Activated naive CD8-positive, alpha-beta T cell treated with anti-CD3 and anti-CD28 coated beads for 36 hours (primary cell): Measurements from ENCODE around the gene FMNL3. TPM values are rescaled to one million over a fixed set of nuclear protein-coding genes. Genes with fewer than 3 reads are reported as not detected.
"Not testable (repeated sequence)": the region's sequence is repeated elsewhere in the genome, so short reads cannot be mapped to it uniquely, and the experiment has no call there.

Experiments used
- DNase-seq: peaks from one replicate; pipeline ENCODE4 v3.0.0; 2021
- H3K27ac Mint-ChIP-seq: one replicate; pipeline ENCODE4 v1.8.0; 2022; ENCODE audit warnings: mild to moderate bottlenecking, moderate library complexity, mixed read lengths
- H3K27me3 Mint-ChIP-seq: one replicate; pipeline ENCODE4 v1.8.0; 2022; ENCODE audit warnings: mild to moderate bottlenecking, mixed read lengths
- H3K36me3 Mint-ChIP-seq: one replicate; pipeline ENCODE4 v1.8.0; 2021; ENCODE audit warnings: mild to moderate bottlenecking, mixed read lengths
- H3K4me1 Mint-ChIP-seq: one replicate; pipeline ENCODE4 v1.8.0; 2021; ENCODE audit warnings: mixed read lengths
- H3K4me3 Mint-ChIP-seq: one replicate; pipeline ENCODE4 v1.8.0; 2022; ENCODE audit warnings: mild to moderate bottlenecking, moderate library complexity, mixed read lengths
- H3K9me3 Mint-ChIP-seq: one replicate; pipeline ENCODE4 v1.8.0; 2022; ENCODE audit warnings: mixed read lengths
- total RNA-seq, 2 experiments: library from RNA; stranded (reverse); gene quantifications; one replicate each; pipeline ENCODE4 v1.2.3, GENCODE V29; 2021

FMNL3 gene
- total RNA-seq, 2 experiments from 2014 or later, result 20.3 to 22.3 TPM

- peaks cover 5% of the 10 kb centered on the region for H3K27me3 Mint-ChIP-seq
- DNase-seq, result no peak
- H3K4me1 Mint-ChIP-seq, result peaks cover 20% of the 10 kb centered on the region
- H3K36me3 Mint-ChIP-seq, result no peaks in the 10 kb centered on the region
- no peak overlapping the region for H3K27ac Mint-ChIP-seq
- H3K9me3 Mint-ChIP-seq, result no peaks in the 10 kb centered on the region
- no peak overlapping the region for H3K4me3 Mint-ChIP-seq
Observed at GRCh38 chr12:49626169-49626835, 80.9 kb downstream of the FMNL3 start.

- H3K27ac Mint-ChIP-seq, result no peak overlapping the region
Observed at GRCh38 chr12:49624921-49625577, 82.2 kb downstream of the FMNL3 start.

GRCh38 chr12:49623142-49623904, 83.9 kb downstream of the FMNL3 start, which contains the start of gene PRPF40B:
Gene PRPF40B, plus strand, starts transcription at chr12:49623561. Its CDS starts 30 bp downstream, at chr12:49623591.
- H3K27me3 Mint-ChIP-seq, result peaks cover 24% of the 10 kb centered on the region
- H3K9me3 Mint-ChIP-seq, result no peaks in the 10 kb centered on the region
- DNase-seq, result peak; percentile 92
- peak within 1 kb of the TSS; percentile 78 for H3K4me3 Mint-ChIP-seq
- peak within 1 kb of the TSS; percentile 88 for H3K27ac Mint-ChIP-seq
- peaks cover 24% of the 10 kb centered on the region for H3K4me1 Mint-ChIP-seq
- no peaks in the 10 kb centered on the region for H3K36me3 Mint-ChIP-seq

More at GRCh38 chr12:49624921-49625577, 82.2 kb downstream of the FMNL3 start:
- no peak overlapping the region for H3K4me3 Mint-ChIP-seq
- H3K9me3 Mint-ChIP-seq, result no peaks in the 10 kb centered on the region
- peaks cover 14% of the 10 kb centered on the region for H3K27me3 Mint-ChIP-seq
- peaks cover 24% of the 10 kb centered on the region for H3K4me1 Mint-ChIP-seq
- no peak for DNase-seq
- no peaks in the 10 kb centered on the region for H3K36me3 Mint-ChIP-seq

GRCh38 chr12:49622501-49623141, 84.6 kb downstream of the FMNL3 start:
- H3K4me1 Mint-ChIP-seq, result peaks cover 24% of the 10 kb centered on the region
- no peaks in the 10 kb centered on the region for H3K9me3 Mint-ChIP-seq

GRCh38 chr12:49621651-49622500, 85.3 kb downstream of the FMNL3 start:
- no peak for DNase-seq
- no peaks in the 10 kb centered on the region for H3K9me3 Mint-ChIP-seq
- H3K36me3 Mint-ChIP-seq, result no peaks in the 10 kb centered on the region

More at GRCh38 chr12:49622501-49623141, 84.6 kb downstream of the FMNL3 start:
- Mint-ChIP-seq H3K4me3 (peak overlapping the region; percentile 78), H3K27me3 (peaks cover 27% of the 10 kb centered on the region), H3K27ac (peak overlapping the region; percentile 88), H3K36me3 (no peaks in the 10 kb centered on the region)
- peak; percentile 60 for DNase-seq

GRCh38 chr12:49619286-49619685, 87.9 kb downstream of the FMNL3 start:
- Mint-ChIP-seq H3K9me3 (no peaks in the 10 kb centered on the region), H3K27me3 (peaks cover 44% of the 10 kb centered on the region), H3K4me1 (peaks cover 23% of the 10 kb centered on the region), H3K4me3 (no peak overlapping the region), H3K36me3 (no peaks in the 10 kb centered on the region), H3K27ac (no peak overlapping the region)
- DNase-seq, result no peak

More at GRCh38 chr12:49621651-49622500, 85.3 kb downstream of the FMNL3 start:
- Mint-ChIP-seq H3K27me3 (peaks cover 29% of the 10 kb centered on the region), H3K4me3 (peak overlapping the region; percentile 78), H3K27ac (peak overlapping the region; percentile 88), H3K4me1 (peaks cover 24% of the 10 kb centered on the region)

- H3K9me3 Mint-ChIP-seq, result no peaks in the 10 kb centered on the region
- peaks cover 42% of the 10 kb centered on the region for H3K27me3 Mint-ChIP-seq
- H3K36me3 Mint-ChIP-seq, result no peaks in the 10 kb centered on the region
- peaks cover 20% of the 10 kb centered on the region for H3K4me1 Mint-ChIP-seq
- H3K4me3 Mint-ChIP-seq, result no peak overlapping the region
- H3K27ac Mint-ChIP-seq, result no peak overlapping the region
- DNase-seq, result no peak
Observed at GRCh38 chr12:49618576-49618975, 88.6 kb downstream of the FMNL3 start.

GRCh38 chr12:49616533-49617219, 90.5 kb downstream of the FMNL3 start:
- Mint-ChIP-seq H3K9me3 (no peaks in the 10 kb centered on the region), H3K4me3 (no peak overlapping the region), H3K4me1 (peaks cover 12% of the 10 kb centered on the region), H3K36me3 (no peaks in the 10 kb centered on the region), H3K27ac (no peak overlapping the region), H3K27me3 (peaks cover 48% of the 10 kb centered on the region)
- DNase-seq, result no peak

GRCh38 chr12:49615725-49616124, 91.5 kb downstream of the FMNL3 start:
- Mint-ChIP-seq H3K36me3 (no peaks in the 10 kb centered on the region), H3K9me3 (no peaks in the 10 kb centered on the region), H3K27ac (no peak overlapping the region), H3K27me3 (peaks cover 42% of the 10 kb centered on the region), H3K4me1 (peaks cover 7% of the 10 kb centered on the region), H3K4me3 (no peak overlapping the region)
- DNase-seq, result no peak

GRCh38 chr12:49612210-49612609, 95.0 kb downstream of the FMNL3 start:
- Mint-ChIP-seq H3K36me3 (peaks cover 5% of the 10 kb centered on the region), H3K4me3 (no peak overlapping the region), H3K27me3 (peaks cover 25% of the 10 kb centered on the region), H3K4me1 (peaks cover 5% of the 10 kb centered on the region), H3K27ac (no peak overlapping the region), H3K9me3 (peaks cover 1% of the 10 kb centered on the region)
- no peak for DNase-seq

- not testable (repeated sequence) for H3K4me3 Mint-ChIP-seq, H3K9me3 Mint-ChIP-seq, H3K4me1 Mint-ChIP-seq, DNase-seq, H3K27ac Mint-ChIP-seq, H3K36me3 Mint-ChIP-seq
- peaks cover 19% of the 10 kb centered on the region for H3K27me3 Mint-ChIP-seq
Observed at GRCh38 chr12:49610785-49611184, 96.4 kb downstream of the FMNL3 start.

GRCh38 chr12:49609875-49610154, 97.4 kb downstream of the FMNL3 start:
- no peak for DNase-seq
- Mint-ChIP-seq H3K36me3 (peaks cover 5% of the 10 kb centered on the region), H3K4me1 (peaks cover 4% of the 10 kb centered on the region), H3K27me3 (peaks cover 12% of the 10 kb centered on the region), H3K4me3 (no peak overlapping the region), H3K27ac (no peak overlapping the region), H3K9me3 (peaks cover 1% of the 10 kb centered on the region)

GRCh38 chr12:49609059-49609874, 97.9 kb downstream of the FMNL3 start:
- H3K36me3 Mint-ChIP-seq, result peaks cover 5% of the 10 kb centered on the region

More at GRCh38 chr12:49609059-49609874, 97.9 kb downstream of the FMNL3 start:
- H3K4me1 Mint-ChIP-seq, result peaks cover 4% of the 10 kb centered on the region
- no peak overlapping the region for H3K4me3 Mint-ChIP-seq
- peaks cover 7% of the 10 kb centered on the region for H3K27me3 Mint-ChIP-seq
- H3K27ac Mint-ChIP-seq, result no peak overlapping the region
- H3K9me3 Mint-ChIP-seq, result peaks cover 1% of the 10 kb centered on the region
- no peak for DNase-seq
